HTR-8/SVneo (cell line): Measurements from ENCODE around the gene MYCBPAP.

Experiments used
- DNase-seq: peaks from one replicate; pipeline ENCODE4 v3.0.0; 2011; ENCODE audit warnings: low spot score, mixed read lengths; ENCODE audit not compliant: insufficient read length
- FAIRE-seq: peaks from 2 replicates; lab custom pipeline; 2011; peaks lifted over from hg19 to GRCh38; lab: Jason Lieb, UNC

Gene MYCBPAP

GRCh38 chr17:50564916-50565315 is 56.7 kb downstream of the MYCBPAP start:
- FAIRE-seq = peak; percentile 74
- no peak for DNase-seq

GRCh38 chr17:50565402-50566350 is 57.4 kb downstream of the MYCBPAP start:
- DNase-seq (no peak), FAIRE-seq (peak; percentile 64)

- FAIRE-seq = no peak
- DNase-seq = no peak
These were observed 58.6 kb downstream of the MYCBPAP start for GRCh38 chr17:50566886-50567285.

- FAIRE-seq (peak; percentile 62), DNase-seq (no peak)
These were observed 60.4 kb downstream of the MYCBPAP start for GRCh38 chr17:50568659-50569058.

- DNase-seq = no peak
- FAIRE-seq = no peak
These were observed 61.4 kb downstream of the MYCBPAP start for GRCh38 chr17:50569592-50569991.

GRCh38 chr17:50570032-50570431 is 61.8 kb downstream of the MYCBPAP start:
- DNase-seq (no peak), FAIRE-seq (no peak)

GRCh38 chr17:50570528-50570927 is 62.3 kb downstream of the MYCBPAP start:
- no peak for FAIRE-seq
- no peak for DNase-seq

GRCh38 chr17:50571681-50572080 is 63.4 kb downstream of the MYCBPAP start:
- no peak for DNase-seq
- FAIRE-seq = peak; percentile 85

- FAIRE-seq (peak; percentile 57), DNase-seq (no peak)
These were observed 64.3 kb downstream of the MYCBPAP start for GRCh38 chr17:50572541-50572940.

GRCh38 chr17:50573866-50574611 is 65.8 kb downstream of the MYCBPAP start:
- no peak for DNase-seq
- no peak for FAIRE-seq

- no peak for FAIRE-seq
- no peak for DNase-seq
These were observed 67.5 kb downstream of the MYCBPAP start for GRCh38 chr17:50575581-50576210.

- no peak for DNase-seq
- no peak for FAIRE-seq
These were observed 68.6 kb downstream of the MYCBPAP start for GRCh38 chr17:50576864-50577263.

GRCh38 chr17:50577451-50577954 is 69.3 kb downstream of the MYCBPAP start:
- peak; percentile 96 for FAIRE-seq
- DNase-seq = no peak

- no peak for FAIRE-seq
These were observed 69.9 kb downstream of the MYCBPAP start for GRCh38 chr17:50578173-50578572.

GRCh38 chr17:50579399-50579798 is 71.2 kb downstream of the MYCBPAP start:
- DNase-seq (no peak), FAIRE-seq (no peak)

More at GRCh38 chr17:50578173-50578572, 69.9 kb downstream of the MYCBPAP start:
- DNase-seq = no peak

GRCh38 chr17:50580646-50581045 is 72.4 kb downstream of the MYCBPAP start:
- FAIRE-seq (no peak), DNase-seq (no peak)
